Osteoblast (primary cell): ENCODE data around the gene BECN2. TPM values are rescaled to one million over a fixed set of nuclear protein-coding genes. Genes with fewer than 3 reads are reported as not detected.

Experiments
- DNase-seq: peaks from one replicate; pipeline ENCODE4 v3.0.0; 2011; ENCODE audit warnings: low spot score, mixed read lengths; ENCODE audit not compliant: insufficient read length; ENCODE audit errors: missing footprints
- H2AFZ ChIP-seq: 2 replicates; pipeline ENCODE4 v1.6.0; 2011; ENCODE audit warnings: mild to moderate bottlenecking, low read length
- H3K27ac ChIP-seq: 2 replicates; pipeline ENCODE4 v1.5.1; 2011; ENCODE audit warnings: mild to moderate bottlenecking, low read depth, low read length, moderate library complexity
- H3K27me3 ChIP-seq: 2 replicates; pipeline ENCODE4 v1.6.0; 2012; ENCODE audit warnings: mild to moderate bottlenecking, control low read depth, inconsistent platforms, low read length, moderate library complexity; ENCODE audit not compliant: insufficient read depth
- H3K36me3 ChIP-seq: 2 replicates; pipeline ENCODE4 v1.5.1; 2011; ENCODE audit warnings: mild to moderate bottlenecking, low read length, control low read depth, moderate library complexity; ENCODE audit not compliant: insufficient read depth
- H3K4me1 ChIP-seq: 2 replicates; pipeline ENCODE4 v1.5.1; 2011; ENCODE audit warnings: mild to moderate bottlenecking, low read length, control low read depth, moderate library complexity; ENCODE audit not compliant: insufficient read depth
- H3K4me2 ChIP-seq: 2 replicates; pipeline ENCODE4 v1.6.0; 2011; ENCODE audit warnings: mild to moderate bottlenecking, low read length; ENCODE audit not compliant: insufficient read depth
- H3K4me3 ChIP-seq: fragments of 200-600 bp; sonication (generic); 3 replicates; pipeline ENCODE4 v1.5.1; 2012; ENCODE audit warnings: mild to moderate bottlenecking, low read length, inconsistent platforms; ENCODE audit not compliant: insufficient read depth
- H3K79me2 ChIP-seq: 2 replicates; pipeline ENCODE4 v1.6.0; 2012; ENCODE audit warnings: mild to moderate bottlenecking, low read length, control low read depth, inconsistent platforms; ENCODE audit not compliant: insufficient read depth
- H3K9me3 ChIP-seq: 2 replicates; pipeline ENCODE4 v1.5.1; 2011; ENCODE audit warnings: low read depth, low read length, control low read depth
- H4K20me1 ChIP-seq: 2 replicates; pipeline ENCODE4 v1.6.0; 2012; ENCODE audit warnings: mild to moderate bottlenecking, low read length, control low read depth; ENCODE audit not compliant: insufficient read depth
- total RNA-seq: library from RNA; depleted of rRNA; stranded (reverse); fragments of >200 nt; gene quantifications from 2 replicates; pipeline ENCODE4 v1.2.3, GENCODE V29; 2012
- TF ChIP-seq, protein P1 (sequence below): IDR thresholded peaks from 2 replicates; pipeline ENCODE4 v1.5.1; 2011; ENCODE audit warnings: mild to moderate bottlenecking, low read depth, low read length, moderate library complexity; ENCODE audit errors: extremely low read depth

The BECN2 gene
- total RNA-seq, 1 donor: not detected

DNA sequence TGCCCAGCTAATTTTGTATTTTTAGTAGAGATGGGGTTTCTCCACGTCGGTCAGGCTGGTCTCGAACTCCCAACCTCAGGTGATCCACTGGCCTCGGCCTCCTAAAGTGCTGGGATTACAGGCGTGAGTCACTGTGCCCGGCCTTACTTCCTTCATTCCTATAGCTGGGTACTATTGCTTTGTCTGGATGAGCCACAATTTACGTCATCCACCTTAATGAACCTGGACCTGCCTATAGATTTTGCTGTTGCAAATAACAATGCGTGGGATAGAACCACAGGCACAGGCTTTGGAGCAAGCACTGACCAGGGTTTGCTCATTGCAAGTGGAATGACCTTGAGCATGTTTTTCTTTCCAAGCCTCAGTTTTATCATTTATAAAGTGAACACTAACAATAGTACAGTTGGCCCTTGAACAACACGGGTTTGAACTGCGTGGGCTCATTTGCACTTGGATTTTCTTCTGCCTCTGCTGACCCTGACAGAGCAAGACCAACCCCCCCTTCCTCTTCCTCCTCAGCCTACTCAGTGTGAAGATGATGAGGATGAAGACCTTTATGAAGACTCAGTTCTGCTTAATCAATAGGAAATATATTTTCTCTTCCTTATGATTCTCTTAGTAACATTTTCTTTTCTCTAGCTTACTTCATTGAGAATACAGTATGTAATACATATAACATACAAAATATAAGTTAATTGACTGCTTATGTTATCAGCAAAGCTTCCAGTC lies 33.3 kb upstream of the BECN2 start:
- H2AFZ ChIP-seq: no peak overlapping the region
- H3K9me3 ChIP-seq: no peaks in the 10 kb centered on the region
- H3K36me3 ChIP-seq: no peaks in the 10 kb centered on the region
- TF ChIP-seq, protein P1, sequence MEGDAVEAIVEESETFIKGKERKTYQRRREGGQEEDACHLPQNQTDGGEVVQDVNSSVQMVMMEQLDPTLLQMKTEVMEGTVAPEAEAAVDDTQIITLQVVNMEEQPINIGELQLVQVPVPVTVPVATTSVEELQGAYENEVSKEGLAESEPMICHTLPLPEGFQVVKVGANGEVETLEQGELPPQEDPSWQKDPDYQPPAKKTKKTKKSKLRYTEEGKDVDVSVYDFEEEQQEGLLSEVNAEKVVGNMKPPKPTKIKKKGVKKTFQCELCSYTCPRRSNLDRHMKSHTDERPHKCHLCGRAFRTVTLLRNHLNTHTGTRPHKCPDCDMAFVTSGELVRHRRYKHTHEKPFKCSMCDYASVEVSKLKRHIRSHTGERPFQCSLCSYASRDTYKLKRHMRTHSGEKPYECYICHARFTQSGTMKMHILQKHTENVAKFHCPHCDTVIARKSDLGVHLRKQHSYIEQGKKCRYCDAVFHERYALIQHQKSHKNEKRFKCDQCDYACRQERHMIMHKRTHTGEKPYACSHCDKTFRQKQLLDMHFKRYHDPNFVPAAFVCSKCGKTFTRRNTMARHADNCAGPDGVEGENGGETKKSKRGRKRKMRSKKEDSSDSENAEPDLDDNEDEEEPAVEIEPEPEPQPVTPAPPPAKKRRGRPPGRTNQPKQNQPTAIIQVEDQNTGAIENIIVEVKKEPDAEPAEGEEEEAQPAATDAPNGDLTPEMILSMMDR: no peak
- no peaks in the 10 kb centered on the region for H3K4me1 ChIP-seq
- no peaks in the 10 kb centered on the region for H3K79me2 ChIP-seq
- no peaks in the 10 kb centered on the region for H3K27me3 ChIP-seq
- H3K27ac ChIP-seq: no peak overlapping the region
- peak; percentile 59 for DNase-seq
- H3K4me3 ChIP-seq: no peak overlapping the region
- H4K20me1 ChIP-seq: no peaks in the 10 kb centered on the region
- H3K4me2 ChIP-seq: no peak overlapping the region

DNA sequence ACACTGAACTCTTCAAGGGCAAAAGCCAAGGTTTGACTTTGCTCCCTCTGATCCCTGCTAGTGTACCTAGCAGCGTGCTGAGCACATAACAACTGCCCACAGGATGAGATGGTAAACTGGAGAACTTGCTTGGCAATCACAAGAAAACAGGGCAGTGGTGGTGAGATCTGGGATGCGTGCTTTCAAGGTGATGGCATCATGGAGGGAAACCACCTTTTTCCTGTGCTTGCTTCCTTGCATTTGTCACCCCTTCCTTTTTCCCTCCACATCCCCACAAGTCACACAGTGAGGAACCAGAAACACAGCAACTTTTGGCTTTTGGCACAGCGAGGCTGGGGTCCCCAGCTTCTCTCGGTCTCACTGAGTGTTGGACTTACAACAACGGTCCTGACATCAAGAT lies 31.4 kb upstream of the BECN2 start:
- no peak overlapping the region for H2AFZ ChIP-seq

DNA sequence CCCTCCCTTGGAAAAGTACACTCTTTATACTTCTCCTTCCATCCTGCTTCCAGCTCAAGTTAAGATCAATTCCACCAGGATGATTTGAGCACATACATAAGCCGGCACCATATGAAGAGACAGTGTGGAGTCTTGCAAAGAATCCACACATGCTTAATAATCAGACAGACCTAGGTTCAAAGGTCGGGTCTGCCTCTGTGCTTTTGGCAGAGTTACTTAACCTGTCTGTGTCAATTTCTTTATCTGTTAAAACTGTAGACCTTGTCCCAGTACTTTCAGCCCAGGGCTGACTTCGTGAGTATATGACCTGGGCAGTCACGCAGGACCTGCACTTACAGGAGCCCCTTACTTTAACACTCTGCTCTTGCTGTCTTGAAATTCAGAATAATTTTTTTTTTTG lies 30.2 kb upstream of the BECN2 start:
- no peaks in the 10 kb centered on the region for H3K4me1 ChIP-seq
- TF ChIP-seq, protein P1: no peak
- no peaks in the 10 kb centered on the region for H3K27me3 ChIP-seq
- H3K9me3 ChIP-seq: no peaks in the 10 kb centered on the region
- H3K36me3 ChIP-seq: no peaks in the 10 kb centered on the region
- H4K20me1 ChIP-seq: no peaks in the 10 kb centered on the region
- H3K4me3 ChIP-seq: no peak overlapping the region
- H2AFZ ChIP-seq: no peak overlapping the region
- no peak overlapping the region for H3K4me2 ChIP-seq
- H3K27ac ChIP-seq: no peak overlapping the region
- no peaks in the 10 kb centered on the region for H3K79me2 ChIP-seq
- no peak for DNase-seq

More for the DNA sequence above, 31.4 kb upstream of the BECN2 start:
- Histone ChIP-seq H3K4me1 (no peaks in the 10 kb centered on the region), H3K36me3 (no peaks in the 10 kb centered on the region), H4K20me1 (no peaks in the 10 kb centered on the region), H3K79me2 (no peaks in the 10 kb centered on the region), H3K4me3 (no peak overlapping the region), H3K27me3 (no peaks in the 10 kb centered on the region), H3K27ac (no peak overlapping the region), H3K9me3 (no peaks in the 10 kb centered on the region), H3K4me2 (no peak overlapping the region)
- DNase-seq: no peak
- TF ChIP-seq, protein P1: no peak

DNA sequence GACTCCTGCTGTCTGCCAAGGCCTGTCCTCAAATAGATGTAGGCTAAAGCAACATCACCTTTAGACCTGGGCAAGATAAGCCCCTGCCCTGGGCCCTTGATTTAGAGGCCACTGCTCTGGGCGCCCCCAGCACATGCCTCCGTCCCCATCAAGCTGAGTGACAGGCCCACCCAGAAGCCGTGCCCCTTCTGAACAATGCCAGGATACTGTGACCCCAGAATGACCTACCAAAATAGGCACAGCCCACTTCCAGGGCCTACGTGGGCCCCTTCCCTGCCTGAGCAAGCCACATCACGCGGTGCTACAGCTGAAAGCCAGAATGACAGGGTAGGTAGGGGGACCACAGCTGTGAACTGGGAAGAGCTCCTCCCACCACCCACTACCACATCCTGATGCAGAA lies 24.7 kb upstream of the BECN2 start:
- Histone ChIP-seq H3K4me3 (no peak overlapping the region), H3K36me3 (no peaks in the 10 kb centered on the region), H3K79me2 (no peaks in the 10 kb centered on the region), H3K27me3 (no peaks in the 10 kb centered on the region), H3K4me2 (no peak overlapping the region), H3K4me1 (no peaks in the 10 kb centered on the region), H3K27ac (no peak overlapping the region), H4K20me1 (no peaks in the 10 kb centered on the region), H2AFZ (no peak overlapping the region), H3K9me3 (no peaks in the 10 kb centered on the region)
- TF ChIP-seq, protein P1: no peak
- peak; percentile 38 for DNase-seq
